Body of pancreas (tissue), 4 donors: ENCODE results near the gene TRIM44. TPM values are rescaled to one million over a fixed set of nuclear protein-coding genes. Genes with fewer than 3 reads are reported as not detected.
A peak's percentile ranks its signal among the peaks of the same experiment; 100 is the strongest.

Experiments used
- ATAC-seq: fragments of 150-250 bp; one replicate; pipeline ENCODE4 v1.9.1; 2016
- DNase-seq, 4 donors: peaks; one replicate each; pipeline ENCODE4 v3.0.0-alpha.2; 2019
- H3K27ac ChIP-seq, 4 donors: fragments of 200-600 bp; sonication (generic); 1 replicate in 3 of 4; 2 replicates in 1 of 4; pipeline versions ENCODE4 v1.5.1 to v1.6.1; 2016 to 2019; ENCODE audit warnings: mild to moderate bottlenecking in 1 of 4, mixed read lengths in 1 of 4, moderate library complexity in 1 of 4
- H3K27me3 ChIP-seq, 2 donors: fragments of 200-600 bp; sonication (generic); one replicate each; pipeline ENCODE4 v1.6.0; 2016; ENCODE audit warnings: mild to moderate bottlenecking in 1 of 2
- H3K36me3 ChIP-seq, 2 donors: fragments of 200-600 bp; sonication (generic); replicated peaks in 1 of 2; 2 replicates each; pipeline ENCODE4 v1.5.1; 2016; ENCODE audit warnings: low read depth in 2 of 2; ENCODE audit not compliant: insufficient read depth in 1 of 2
- H3K4me1 ChIP-seq: fragments of 200-600 bp; sonication (generic); one replicate; pipeline ENCODE4 v1.6.0; 2016
- H3K4me3 ChIP-seq, 2 donors: fragments of 200-600 bp; sonication (generic); 1 replicate in 1 of 2; 2 replicates in 1 of 2; pipeline ENCODE4 v1.5.1; 2016 to 2019
- H3K9me3 ChIP-seq, 3 donors: fragments of 200-600 bp; sonication (generic); 1 replicate in 2 of 3; 2 replicates in 1 of 3; pipeline ENCODE4 v1.5.1; 2016
- CTCF ChIP-seq, 7 experiments: fragments of 450-650 bp in 4 of 7; fragments of 200-600 bp in 3 of 7; sonication (generic) in 3 of 7; IDR thresholded peaks; one replicate each; pipeline ENCODE4 v1.5.1; 2016 to 2019; ENCODE audit warnings: antibody characterized with exemption in 7 of 7
- POLR2A ChIP-seq, 3 donors: fragments of 450-650 bp; IDR thresholded peaks; one replicate each; pipeline ENCODE4 v1.6.1; 2016; ENCODE audit warnings: antibody characterized with exemption in 3 of 3, mild to moderate bottlenecking in 2 of 3
- WGBS, 2 donors: methylation state at CpG; one replicate each; pipeline ENCODE4 v1.1.5; 2017; 5-methylcytosine and 5-hydroxymethylcytosine counted together
- intact Hi-C: fragments of 100-400 bp; cut with DNase I; formaldehyde crosslinking; loops from one replicate; pipeline ENCODE4 v1.15.1; 2023
- total RNA-seq, 2 donors: library from RNA; depleted of rRNA; stranded (reverse); fragments of >200 nt; gene quantifications; one replicate each; pipeline ENCODE4 v1.1.0, GENCODE V29; 2016

TRIM44 gene
- total RNA-seq, 2 donors from 2014 or later = 17.4 to 81.7 TPM

- intact Hi-C loops = no loop called here
- H3K27me3 ChIP-seq = no peaks in the 10 kb centered on the region
- H3K36me3 ChIP-seq = no peaks in the 10 kb centered on the region
- no peak overlapping the region for H3K27ac ChIP-seq
- ATAC-seq (no peak), DNase-seq (no peak)
- no peak for TF ChIP-seq CTCF (IDR thresholded peaks at IDR 0.05)
- no peak for TF ChIP-seq POLR2A (IDR thresholded peaks at IDR 0.05)
- H3K9me3 ChIP-seq = no peaks in the 10 kb centered on the region
- peaks cover 4% of the 10 kb centered on the region for H3K4me1 ChIP-seq
- no peak overlapping the region for H3K4me3 ChIP-seq
- 62 to 63% methylated on average over 3 of the region's 3 CpGs for WGBS, 2 donors
Observed at GRCh38 chr11:35804451-35805040, 142.0 kb downstream of the TRIM44 start.

- ATAC-seq = no peak
- peaks cover 28% of the 10 kb centered on the region for H3K4me1 ChIP-seq
- 73 to 74% methylated on average over 4 of the region's 4 CpGs for WGBS, 2 donors
Observed at GRCh38 chr11:35809561-35809960, 147.0 kb downstream of the TRIM44 start.

GRCh38 chr11:35810045-35810645 is 147.6 kb downstream of the TRIM44 start:
- Histone ChIP-seq H3K27me3 (no peaks in the 10 kb centered on the region), H3K9me3 (no peaks in the 10 kb centered on the region), H3K36me3 (no peaks in the 10 kb centered on the region), H3K4me3 (no peak overlapping the region), H3K4me1 (peaks cover 33% of the 10 kb centered on the region), H3K27ac (no peak overlapping the region)
- no peak for DNase-seq
- no peak for ATAC-seq
- intact Hi-C loops = no loop called here
- 24% methylated on average over 2 of the region's 2 CpGs for WGBS, 2 donors
- TF ChIP-seq POLR2A (IDR thresholded peaks at IDR 0.05) (no peak), CTCF (IDR thresholded peaks at IDR 0.05) (no peak)

More at GRCh38 chr11:35809561-35809960, 147.0 kb downstream of the TRIM44 start:
- intact Hi-C loops = no loop called here
- Histone ChIP-seq H3K9me3 (no peaks in the 10 kb centered on the region), H3K4me3 (no peak overlapping the region), H3K36me3 (no peaks in the 10 kb centered on the region), H3K27me3 (no peaks in the 10 kb centered on the region), H3K27ac (no peak overlapping the region)
- DNase-seq = no peak
- no peak for TF ChIP-seq CTCF (IDR thresholded peaks at IDR 0.05)
- TF ChIP-seq POLR2A (IDR thresholded peaks at IDR 0.05) = no peak

GRCh38 chr11:35811783-35812182 is 149.2 kb downstream of the TRIM44 start:
- 35 to 46% methylated on average over 2 of the region's 2 CpGs for WGBS, 2 donors
- no peaks in the 10 kb centered on the region for H3K9me3 ChIP-seq
- TF ChIP-seq POLR2A (IDR thresholded peaks at IDR 0.05) = no peak
- TF ChIP-seq CTCF (IDR thresholded peaks at IDR 0.05) = peak in 2 of 7 experiments; percentile 19 to 33
- DNase-seq (peak; percentile 17 to 23 (median 18)), ATAC-seq (peak; percentile 60)
- intact Hi-C loops = no loop called here
- no peak overlapping the region for H3K4me3 ChIP-seq
- peak overlapping the region in 1 of 4 donors; percentile 35 for H3K27ac ChIP-seq
- peaks cover 46% of the 10 kb centered on the region for H3K4me1 ChIP-seq
- H3K36me3 ChIP-seq = no peaks in the 10 kb centered on the region
- H3K27me3 ChIP-seq = no peaks in the 10 kb centered on the region

GRCh38 chr11:35812828-35813227 is 150.3 kb downstream of the TRIM44 start:
- Histone ChIP-seq H3K27ac (peak overlapping the region in 2 of 4 donors; percentile 1 to 6), H3K36me3 (no peaks in the 10 kb centered on the region), H3K4me1 (peaks cover 46% of the 10 kb centered on the region), H3K4me3 (no peak overlapping the region), H3K9me3 (no peaks in the 10 kb centered on the region), H3K27me3 (no peaks in the 10 kb centered on the region)
- peak; percentile 21 to 53 (median 30) for DNase-seq
- ATAC-seq = no peak
- intact Hi-C loops = no loop called here
- 12 to 16% methylated on average over 4 of the region's 4 CpGs for WGBS, 2 donors
- TF ChIP-seq CTCF (IDR thresholded peaks at IDR 0.05) (no peak), POLR2A (IDR thresholded peaks at IDR 0.05) (no peak)
